ENCODE results near the gene GOSR1. TPM values are rescaled to one million over a fixed set of nuclear protein-coding genes. Genes with fewer than 3 reads are reported as not detected.

Gene GOSR1
- total RNA-seq, 1 donor from 2014 or later: 64.3 TPM

DNA sequence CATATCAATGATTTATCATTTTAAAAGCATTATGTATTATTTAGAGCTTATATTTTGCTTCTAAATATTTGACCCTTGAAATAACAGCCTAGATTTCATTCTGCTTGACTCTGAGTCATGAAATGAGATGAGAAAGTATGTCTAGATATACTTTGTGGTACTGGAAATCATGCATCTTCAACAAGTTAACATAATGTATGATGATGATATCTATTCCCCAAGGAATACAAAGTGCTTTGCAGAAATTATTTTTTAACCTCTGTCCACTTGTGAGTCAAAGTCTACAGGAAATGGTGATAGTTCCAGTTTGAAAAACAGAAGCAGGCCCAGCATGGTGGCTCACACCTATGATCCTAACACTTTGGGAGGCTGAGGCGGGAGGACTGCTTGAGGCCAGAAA lies 36.1 kb downstream of the GOSR1 start:
- Mint-ChIP-seq H3K9me3 (no peaks in the 10 kb centered on the region), H3K4me1 (no peaks in the 10 kb centered on the region), H3K4me3 (no peak overlapping the region), H3K27me3 (ENCODE audit: low read depth) (no peaks in the 10 kb centered on the region), H3K27ac (no peak overlapping the region), H3K36me3 (peaks cover 9% of the 10 kb centered on the region)
- DNase-seq (ENCODE audit: low spot score in 2 of 2, unreplicated experiment in 2 of 2): no peak
- TF ChIP-seq, protein P1, sequence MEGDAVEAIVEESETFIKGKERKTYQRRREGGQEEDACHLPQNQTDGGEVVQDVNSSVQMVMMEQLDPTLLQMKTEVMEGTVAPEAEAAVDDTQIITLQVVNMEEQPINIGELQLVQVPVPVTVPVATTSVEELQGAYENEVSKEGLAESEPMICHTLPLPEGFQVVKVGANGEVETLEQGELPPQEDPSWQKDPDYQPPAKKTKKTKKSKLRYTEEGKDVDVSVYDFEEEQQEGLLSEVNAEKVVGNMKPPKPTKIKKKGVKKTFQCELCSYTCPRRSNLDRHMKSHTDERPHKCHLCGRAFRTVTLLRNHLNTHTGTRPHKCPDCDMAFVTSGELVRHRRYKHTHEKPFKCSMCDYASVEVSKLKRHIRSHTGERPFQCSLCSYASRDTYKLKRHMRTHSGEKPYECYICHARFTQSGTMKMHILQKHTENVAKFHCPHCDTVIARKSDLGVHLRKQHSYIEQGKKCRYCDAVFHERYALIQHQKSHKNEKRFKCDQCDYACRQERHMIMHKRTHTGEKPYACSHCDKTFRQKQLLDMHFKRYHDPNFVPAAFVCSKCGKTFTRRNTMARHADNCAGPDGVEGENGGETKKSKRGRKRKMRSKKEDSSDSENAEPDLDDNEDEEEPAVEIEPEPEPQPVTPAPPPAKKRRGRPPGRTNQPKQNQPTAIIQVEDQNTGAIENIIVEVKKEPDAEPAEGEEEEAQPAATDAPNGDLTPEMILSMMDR (IDR thresholded peaks at IDR 0.05; ENCODE audit: unreplicated experiment): no peak

DNA sequence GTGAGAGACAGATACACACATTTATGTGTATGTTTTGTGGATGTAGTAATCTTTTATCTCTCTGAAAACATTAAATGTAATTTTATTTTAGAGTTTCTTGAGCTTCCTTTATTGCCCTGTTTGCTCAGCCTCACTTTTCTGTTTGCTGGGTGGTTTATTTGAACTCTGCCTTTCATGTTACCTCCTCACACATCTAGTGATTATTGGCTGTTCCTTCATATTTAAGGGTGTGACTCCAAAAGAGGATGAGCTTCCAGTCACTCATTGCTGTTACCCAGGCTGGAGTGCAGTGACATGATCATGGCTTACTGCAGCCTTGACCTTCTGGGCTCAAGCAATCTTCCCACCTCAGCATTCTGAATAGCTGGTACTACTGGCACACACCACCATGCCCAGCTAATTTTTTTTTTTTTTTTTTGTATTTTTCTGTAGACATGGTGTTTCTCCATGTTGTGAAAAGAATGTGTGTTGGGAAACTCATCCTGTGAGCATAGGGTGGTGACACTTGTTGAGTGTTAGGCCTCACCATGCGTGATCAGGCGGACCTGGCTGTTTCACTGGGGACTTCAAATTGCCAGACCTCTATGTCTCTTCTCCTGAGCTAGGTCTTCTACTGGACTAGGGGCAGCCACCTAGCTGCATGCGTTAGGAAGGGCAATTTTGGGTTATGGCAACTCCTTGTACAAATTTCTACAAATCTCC lies 37.8 kb downstream of the GOSR1 start:
- H3K9me3 Mint-ChIP-seq: no peaks in the 10 kb centered on the region
- peaks cover 9% of the 10 kb centered on the region for H3K36me3 Mint-ChIP-seq
- H3K27ac Mint-ChIP-seq: no peak overlapping the region
- no peak overlapping the region for H3K4me3 Mint-ChIP-seq
- peaks cover 5% of the 10 kb centered on the region for H3K4me1 Mint-ChIP-seq
- H3K27me3 Mint-ChIP-seq (ENCODE audit: low read depth): no peaks in the 10 kb centered on the region
- TF ChIP-seq, protein P1 (IDR thresholded peaks at IDR 0.05; ENCODE audit: unreplicated experiment): no peak
- DNase-seq (ENCODE audit: low spot score in 2 of 2, unreplicated experiment in 2 of 2): no peak

DNA sequence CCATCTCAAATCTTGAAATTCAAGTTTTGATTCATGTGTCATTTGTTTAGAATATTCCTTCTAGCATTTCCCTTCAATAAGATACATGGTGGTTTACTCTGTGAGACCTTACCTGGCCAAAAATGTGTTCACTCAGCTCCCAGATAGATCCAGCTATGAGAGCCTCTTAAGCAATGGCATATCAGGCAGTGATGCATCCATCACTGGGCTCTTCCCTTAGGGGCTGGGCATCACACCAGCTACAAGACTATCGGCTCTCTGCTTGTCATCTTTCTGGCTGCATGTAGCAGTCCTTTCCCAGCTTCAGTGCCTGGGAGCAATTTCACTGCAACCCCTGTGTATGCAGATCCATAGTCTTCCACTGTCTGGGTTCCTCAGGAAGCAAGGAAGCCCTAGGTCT lies 40.6 kb downstream of the GOSR1 start:
- H3K4me1 Mint-ChIP-seq: peaks cover 10% of the 10 kb centered on the region
- H3K27me3 Mint-ChIP-seq (ENCODE audit: low read depth): no peaks in the 10 kb centered on the region
- H3K9me3 Mint-ChIP-seq: peaks cover 4% of the 10 kb centered on the region
- no peak for DNase-seq (ENCODE audit: low spot score in 2 of 2, unreplicated experiment in 2 of 2)
- H3K36me3 Mint-ChIP-seq: peaks cover 25% of the 10 kb centered on the region
- H3K27ac Mint-ChIP-seq: no peak overlapping the region
- TF ChIP-seq, protein P1 (IDR thresholded peaks at IDR 0.05; ENCODE audit: unreplicated experiment): no peak
- H3K4me3 Mint-ChIP-seq: no peak overlapping the region

DNA sequence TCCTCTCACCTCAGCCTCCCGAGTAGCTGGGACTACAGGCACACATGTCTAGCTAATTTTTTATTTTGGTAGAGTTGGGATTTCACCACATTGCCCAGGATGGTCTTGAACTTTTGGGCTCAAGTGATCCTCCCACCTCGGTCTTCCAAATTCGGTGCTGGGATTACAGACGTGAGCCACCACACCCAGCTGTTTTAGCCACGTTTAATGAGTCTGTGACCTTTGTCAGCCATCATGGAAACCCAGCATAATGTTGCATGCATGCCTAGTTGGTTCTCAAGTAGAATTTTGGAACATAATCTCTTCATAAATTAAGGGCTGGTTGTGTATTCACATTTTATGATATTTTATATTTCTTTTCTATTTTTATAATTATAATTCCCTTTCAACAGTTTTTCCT lies 42.0 kb downstream of the GOSR1 start:
- TF ChIP-seq, protein P1 (IDR thresholded peaks at IDR 0.05; ENCODE audit: unreplicated experiment): no peak
- Mint-ChIP-seq H3K27ac (no peak overlapping the region), H3K9me3 (peaks cover 4% of the 10 kb centered on the region), H3K27me3 (ENCODE audit: low read depth) (no peaks in the 10 kb centered on the region), H3K4me3 (no peak overlapping the region), H3K36me3 (peaks cover 31% of the 10 kb centered on the region), H3K4me1 (peaks cover 10% of the 10 kb centered on the region)
- no peak for DNase-seq (ENCODE audit: low spot score in 2 of 2, unreplicated experiment in 2 of 2)

DNA sequence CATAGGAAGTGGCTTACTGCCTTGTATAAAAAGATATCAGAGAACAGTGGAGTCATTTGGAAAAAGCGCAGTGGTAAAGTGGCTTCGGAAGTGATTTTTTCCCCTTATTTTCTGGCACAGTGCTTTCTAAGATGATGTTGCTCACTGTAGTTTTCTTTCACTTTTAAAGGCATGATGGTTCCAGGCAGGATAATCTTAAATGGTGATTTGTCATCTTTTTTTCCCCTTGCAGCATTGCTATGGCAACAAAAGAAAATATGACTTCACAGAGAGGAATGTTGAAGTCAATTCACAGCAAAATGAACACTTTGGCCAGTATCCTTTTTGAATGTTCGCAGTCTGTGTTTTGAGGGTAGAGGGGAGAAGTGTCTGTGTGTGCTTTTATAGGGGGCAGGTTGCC lies 42.5 kb downstream of the GOSR1 start:
- no peak for DNase-seq (ENCODE audit: low spot score in 2 of 2, unreplicated experiment in 2 of 2)
- Mint-ChIP-seq H3K4me1 (peaks cover 10% of the 10 kb centered on the region), H3K27me3 (ENCODE audit: low read depth) (no peaks in the 10 kb centered on the region), H3K9me3 (peaks cover 4% of the 10 kb centered on the region), H3K4me3 (no peak overlapping the region), H3K36me3 (peaks cover 35% of the 10 kb centered on the region), H3K27ac (peak overlapping the region; percentile 81)
- TF ChIP-seq, protein P1 (IDR thresholded peaks at IDR 0.05; ENCODE audit: unreplicated experiment): no peak

All from mesothelial cell of epicardium (in vitro differentiated cells).